ENCODE measurements around the gene PDK3.

Gene PDK3

DNA sequence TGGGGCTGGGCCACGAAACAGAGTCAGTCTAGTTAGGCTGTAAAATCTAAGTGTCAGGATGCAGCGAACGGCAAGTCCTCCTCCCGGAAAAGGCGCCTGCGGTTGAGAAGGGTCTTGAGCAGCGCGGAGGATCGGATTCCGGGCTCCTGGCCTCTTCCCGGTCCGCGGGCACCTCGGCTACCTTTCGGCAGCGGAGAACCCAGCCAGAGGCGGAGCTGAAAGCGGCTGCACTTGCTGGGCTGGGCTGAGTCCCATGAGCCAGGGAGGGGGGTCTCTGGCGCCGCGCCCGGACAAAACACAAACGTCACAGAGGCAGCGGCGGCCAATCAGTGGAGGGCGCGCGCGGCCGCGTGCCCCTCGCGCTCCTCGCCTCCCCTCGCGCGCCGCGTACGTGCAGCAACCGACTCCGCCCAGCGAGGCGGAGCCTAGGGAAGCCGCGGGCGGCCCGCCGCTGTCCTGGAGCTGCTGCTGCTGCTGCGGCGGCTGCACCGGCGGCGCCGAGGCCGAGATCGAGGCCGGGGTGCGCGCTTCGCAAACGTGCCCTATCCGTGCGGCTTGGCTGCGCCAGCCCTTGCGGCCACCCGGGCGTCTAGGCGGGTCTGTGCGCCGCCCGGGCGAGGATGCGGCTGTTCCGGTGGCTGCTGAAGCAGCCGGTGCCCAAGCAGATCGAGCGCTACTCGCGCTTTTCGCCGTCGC, at the start of gene PDK3:
Gene PDK3 (plus strand): TSS at position 451 of the 696 bp plus-strand sequence. CDS start 170 bp downstream, at position 621.
- Histone ChIP-seq H3K4me1 (ENCODE audit: control insufficient read depth, low read depth, low read length) (peaks cover 12% of the 10 kb centered on the region), H3K36me3 (ENCODE audit: control insufficient read depth, low read depth, low read length) (no peaks in the 10 kb centered on the region), H3K9ac (ENCODE audit: low read length) (peak within 1 kb of the TSS; percentile 71), H3K27me3 (ENCODE audit: control insufficient read depth, insufficient read depth, low read length) (no peaks in the 10 kb centered on the region), H3K9me3 (ENCODE audit: control insufficient read depth, low read depth, low read length) (no peaks in the 10 kb centered on the region), H3K27ac (ENCODE audit: low read length) (peak within 1 kb of the TSS; percentile 78), H3K4me3 (ENCODE audit: low read length) (peak within 1 kb of the TSS; percentile 87)

GRCh38 chrX:24415921-24416320, 49.2 kb upstream of the PDK3 start:
- no peak overlapping the region for H3K27ac ChIP-seq (ENCODE audit: low read length)
- H3K27me3 ChIP-seq (ENCODE audit: control insufficient read depth, insufficient read depth, low read length), result no peaks in the 10 kb centered on the region
- H3K9me3 ChIP-seq (ENCODE audit: control insufficient read depth, low read depth, low read length), result no peaks in the 10 kb centered on the region
- H3K9ac ChIP-seq (ENCODE audit: low read length), result no peak overlapping the region
- no peaks in the 10 kb centered on the region for H3K4me1 ChIP-seq (ENCODE audit: control insufficient read depth, low read depth, low read length)
- no peaks in the 10 kb centered on the region for H3K36me3 ChIP-seq (ENCODE audit: control insufficient read depth, low read depth, low read length)
- no peak overlapping the region for H3K4me3 ChIP-seq (ENCODE audit: low read length)

- Histone ChIP-seq H3K27me3 (ENCODE audit: control insufficient read depth, insufficient read depth, low read length) (no peaks in the 10 kb centered on the region), H3K27ac (ENCODE audit: low read length) (no peak overlapping the region), H3K4me3 (ENCODE audit: low read length) (no peak overlapping the region), H3K9ac (ENCODE audit: low read length) (no peak overlapping the region), H3K4me1 (ENCODE audit: control insufficient read depth, low read depth, low read length) (peaks cover 7% of the 10 kb centered on the region), H3K9me3 (ENCODE audit: control insufficient read depth, low read depth, low read length) (no peaks in the 10 kb centered on the region), H3K36me3 (ENCODE audit: control insufficient read depth, low read depth, low read length) (no peaks in the 10 kb centered on the region)
Observed at GRCh38 chrX:24423960-24424359, 41.1 kb upstream of the PDK3 start.

DNA sequence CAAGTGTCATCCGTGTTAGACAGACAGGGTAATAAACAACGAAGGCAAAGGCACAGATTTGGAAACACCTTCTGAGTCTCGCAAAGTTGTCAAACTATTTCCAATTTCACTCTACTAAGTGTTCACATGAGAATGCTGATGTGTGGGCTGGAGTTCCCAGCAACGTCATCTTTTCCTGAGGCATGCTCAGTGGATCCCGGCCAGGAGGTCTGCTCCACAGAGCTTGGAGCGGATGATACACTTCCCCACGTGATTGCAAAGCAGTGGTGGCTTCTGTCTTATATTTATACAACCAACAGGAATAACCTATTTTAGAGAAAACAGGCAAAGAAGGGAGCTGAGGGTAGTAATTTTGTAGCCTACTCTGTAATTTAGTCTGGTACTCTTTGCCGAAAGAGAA, 40.1 kb upstream of the PDK3 start:
- H3K27me3 ChIP-seq (ENCODE audit: control insufficient read depth, insufficient read depth, low read length), result no peaks in the 10 kb centered on the region
- no peak overlapping the region for H3K4me3 ChIP-seq (ENCODE audit: low read length)
- H3K9me3 ChIP-seq (ENCODE audit: control insufficient read depth, low read depth, low read length), result no peaks in the 10 kb centered on the region
- no peak overlapping the region for H3K9ac ChIP-seq (ENCODE audit: low read length)
- no peaks in the 10 kb centered on the region for H3K36me3 ChIP-seq (ENCODE audit: control insufficient read depth, low read depth, low read length)
- no peak overlapping the region for H3K27ac ChIP-seq (ENCODE audit: low read length)
- H3K4me1 ChIP-seq (ENCODE audit: control insufficient read depth, low read depth, low read length), result peaks cover 7% of the 10 kb centered on the region

- no peaks in the 10 kb centered on the region for H3K36me3 ChIP-seq (ENCODE audit: control insufficient read depth, low read depth, low read length)
- no peaks in the 10 kb centered on the region for H3K27me3 ChIP-seq (ENCODE audit: control insufficient read depth, insufficient read depth, low read length)
- H3K4me1 ChIP-seq (ENCODE audit: control insufficient read depth, low read depth, low read length), result peaks cover 7% of the 10 kb centered on the region
- no peak overlapping the region for H3K4me3 ChIP-seq (ENCODE audit: low read length)
- no peak overlapping the region for H3K27ac ChIP-seq (ENCODE audit: low read length)
- no peak overlapping the region for H3K9ac ChIP-seq (ENCODE audit: low read length)
- H3K9me3 ChIP-seq (ENCODE audit: control insufficient read depth, low read depth, low read length), result no peaks in the 10 kb centered on the region
Observed at GRCh38 chrX:24425806-24426205, 39.3 kb upstream of the PDK3 start.

DNA sequence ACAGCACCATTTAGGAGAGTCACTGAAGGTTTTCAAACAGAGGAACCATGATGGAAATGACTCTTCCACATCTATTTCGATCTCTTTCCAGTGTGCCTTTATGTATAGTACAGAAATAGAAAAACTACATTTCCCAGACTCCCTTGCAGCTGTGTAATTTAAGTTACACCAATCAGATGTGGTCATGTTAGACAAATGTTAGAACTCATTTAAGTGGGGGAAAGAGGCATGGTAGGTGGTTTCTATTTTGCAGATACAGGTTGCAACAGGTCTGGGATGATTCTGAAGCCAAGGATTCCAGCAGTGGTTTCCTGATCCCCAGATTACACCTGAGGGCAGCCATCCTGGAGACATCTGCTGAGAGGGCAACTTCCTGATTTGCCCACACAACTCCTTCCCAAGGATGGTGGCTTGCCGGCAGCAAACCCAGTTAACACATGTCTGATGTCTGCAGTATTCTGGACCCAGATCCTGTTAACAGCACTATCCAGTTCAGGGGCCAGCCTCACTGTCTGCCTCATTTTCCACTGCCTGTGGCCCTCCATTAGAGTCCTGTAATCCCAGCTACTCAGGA, 38.7 kb upstream of the PDK3 start:
- H3K36me3 ChIP-seq (ENCODE audit: control insufficient read depth, low read depth, low read length), result no peaks in the 10 kb centered on the region
- H3K27ac ChIP-seq (ENCODE audit: low read length), result no peak overlapping the region
- H3K9me3 ChIP-seq (ENCODE audit: control insufficient read depth, low read depth, low read length), result no peaks in the 10 kb centered on the region
- no peak overlapping the region for H3K9ac ChIP-seq (ENCODE audit: low read length)
- no peaks in the 10 kb centered on the region for H3K27me3 ChIP-seq (ENCODE audit: control insufficient read depth, insufficient read depth, low read length)
- H3K4me1 ChIP-seq (ENCODE audit: control insufficient read depth, low read depth, low read length), result peaks cover 7% of the 10 kb centered on the region
- H3K4me3 ChIP-seq (ENCODE audit: low read length), result no peak overlapping the region

DNA sequence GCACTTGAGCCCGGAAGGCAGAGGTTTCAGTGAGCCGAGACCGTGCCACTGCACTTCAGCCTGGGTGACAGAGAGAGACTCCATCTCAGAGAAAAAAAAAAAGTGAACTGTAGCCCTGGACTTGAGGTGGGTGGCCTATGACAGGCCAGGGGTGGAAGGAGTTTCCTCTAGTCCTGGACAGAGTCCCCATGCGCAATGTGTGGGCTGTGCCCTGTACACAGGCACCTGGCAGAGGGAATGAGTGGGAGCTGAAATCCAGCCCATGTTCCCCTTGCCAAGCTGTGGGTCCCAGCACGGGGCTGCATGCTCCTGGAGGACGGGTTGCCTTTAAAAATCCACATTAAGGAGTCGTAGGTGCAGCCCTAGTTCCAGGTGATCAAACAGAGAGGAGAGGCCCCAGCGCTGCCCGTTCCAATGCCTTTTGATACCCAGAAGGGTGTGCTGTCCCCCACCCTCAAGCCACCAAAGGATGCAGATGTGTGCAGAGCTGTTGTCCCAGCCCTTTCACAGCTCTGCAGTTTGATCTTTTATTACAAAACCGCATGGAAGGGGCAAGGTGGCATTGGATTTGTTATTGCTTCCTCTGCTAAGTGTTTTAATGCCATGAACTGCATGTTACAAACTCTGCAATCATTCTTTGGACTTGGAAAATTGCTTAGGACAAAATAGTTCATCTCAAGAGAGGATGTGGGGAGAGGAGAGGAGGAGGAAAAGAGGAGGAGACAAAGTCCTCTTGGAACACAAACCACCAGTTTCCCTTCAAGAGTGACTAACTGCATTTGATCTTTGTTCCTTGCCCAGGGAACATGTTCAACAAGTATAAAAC, 38.0 kb upstream of the PDK3 start:
- Histone ChIP-seq H3K9me3 (ENCODE audit: control insufficient read depth, low read depth, low read length) (no peaks in the 10 kb centered on the region), H3K9ac (ENCODE audit: low read length) (no peak overlapping the region), H3K4me1 (ENCODE audit: control insufficient read depth, low read depth, low read length) (peaks cover 7% of the 10 kb centered on the region), H3K36me3 (ENCODE audit: control insufficient read depth, low read depth, low read length) (no peaks in the 10 kb centered on the region), H3K4me3 (ENCODE audit: low read length) (no peak overlapping the region), H3K27me3 (ENCODE audit: control insufficient read depth, insufficient read depth, low read length) (no peaks in the 10 kb centered on the region), H3K27ac (ENCODE audit: low read length) (no peak overlapping the region)

- H3K27ac ChIP-seq (ENCODE audit: low read length), result no peak overlapping the region
- H3K9ac ChIP-seq (ENCODE audit: low read length), result no peak overlapping the region
- H3K9me3 ChIP-seq (ENCODE audit: control insufficient read depth, low read depth, low read length), result no peaks in the 10 kb centered on the region
- H3K36me3 ChIP-seq (ENCODE audit: control insufficient read depth, low read depth, low read length), result no peaks in the 10 kb centered on the region
- no peaks in the 10 kb centered on the region for H3K27me3 ChIP-seq (ENCODE audit: control insufficient read depth, insufficient read depth, low read length)
- H3K4me3 ChIP-seq (ENCODE audit: low read length), result no peak overlapping the region
- H3K4me1 ChIP-seq (ENCODE audit: control insufficient read depth, low read depth, low read length), result peaks cover 7% of the 10 kb centered on the region
Observed at GRCh38 chrX:24427747-24428019, 37.4 kb upstream of the PDK3 start.

DNA sequence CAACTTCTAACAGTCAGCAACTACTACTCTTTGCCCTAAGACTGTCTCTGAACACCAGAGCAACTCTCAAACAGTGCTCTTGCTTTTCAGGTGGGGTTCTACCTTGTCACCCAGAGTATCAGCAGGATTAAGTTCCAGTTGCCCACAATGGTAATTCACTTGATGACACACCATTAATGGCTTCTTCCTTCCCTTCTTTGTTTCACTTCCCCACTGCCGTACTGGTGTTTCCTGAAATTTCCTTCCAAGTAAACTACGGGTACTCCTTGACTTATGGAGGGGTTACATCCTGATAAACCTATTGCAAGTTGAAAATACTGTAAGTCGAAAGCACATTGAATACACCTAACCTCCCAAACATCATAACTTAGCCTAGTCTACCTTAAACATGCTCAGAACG, 36.6 kb upstream of the PDK3 start:
- Histone ChIP-seq H3K36me3 (ENCODE audit: control insufficient read depth, low read depth, low read length) (no peaks in the 10 kb centered on the region), H3K4me3 (ENCODE audit: low read length) (no peak overlapping the region), H3K27ac (ENCODE audit: low read length) (no peak overlapping the region), H3K27me3 (ENCODE audit: control insufficient read depth, insufficient read depth, low read length) (no peaks in the 10 kb centered on the region), H3K4me1 (ENCODE audit: control insufficient read depth, low read depth, low read length) (peaks cover 7% of the 10 kb centered on the region), H3K9ac (ENCODE audit: low read length) (no peak overlapping the region), H3K9me3 (ENCODE audit: control insufficient read depth, low read depth, low read length) (no peaks in the 10 kb centered on the region)

GRCh38 chrX:24435060-24435459, 30.0 kb upstream of the PDK3 start:
- no peak overlapping the region for H3K27ac ChIP-seq (ENCODE audit: low read length)
- H3K9ac ChIP-seq (ENCODE audit: low read length), result no peak overlapping the region
- no peaks in the 10 kb centered on the region for H3K36me3 ChIP-seq (ENCODE audit: control insufficient read depth, low read depth, low read length)
- H3K4me3 ChIP-seq (ENCODE audit: low read length), result no peak overlapping the region
- no peaks in the 10 kb centered on the region for H3K9me3 ChIP-seq (ENCODE audit: control insufficient read depth, low read depth, low read length)
- peaks cover 5% of the 10 kb centered on the region for H3K27me3 ChIP-seq (ENCODE audit: control insufficient read depth, insufficient read depth, low read length)
- H3K4me1 ChIP-seq (ENCODE audit: control insufficient read depth, low read depth, low read length), result peaks cover 8% of the 10 kb centered on the region

DNA sequence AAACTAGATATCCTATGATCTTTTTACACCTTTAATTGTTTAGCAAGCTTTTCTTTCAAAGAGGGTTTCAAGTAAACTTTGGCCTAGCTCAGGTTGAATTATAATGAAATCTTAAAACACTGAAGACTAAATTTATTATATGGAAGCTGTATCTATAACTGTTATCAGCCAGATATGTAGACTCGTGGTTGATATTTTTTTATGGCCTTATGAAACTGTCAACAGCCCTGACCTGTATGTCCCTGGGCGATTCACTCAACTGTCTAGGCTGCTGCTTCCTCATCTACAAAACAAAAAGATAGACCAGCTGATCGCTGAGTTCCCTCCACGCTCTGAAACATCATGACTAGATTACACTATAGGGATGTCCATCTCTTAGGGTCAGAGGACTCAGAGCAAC, 21.2 kb upstream of the PDK3 start:
- Histone ChIP-seq H3K9me3 (ENCODE audit: control insufficient read depth, low read depth, low read length) (no peaks in the 10 kb centered on the region), H3K27me3 (ENCODE audit: control insufficient read depth, insufficient read depth, low read length) (no peaks in the 10 kb centered on the region), H3K9ac (ENCODE audit: low read length) (no peak overlapping the region), H3K4me1 (ENCODE audit: control insufficient read depth, low read depth, low read length) (no peaks in the 10 kb centered on the region), H3K27ac (ENCODE audit: low read length) (no peak overlapping the region), H3K36me3 (ENCODE audit: control insufficient read depth, low read depth, low read length) (no peaks in the 10 kb centered on the region), H3K4me3 (ENCODE audit: low read length) (no peak overlapping the region)

- H3K27me3 ChIP-seq (ENCODE audit: control insufficient read depth, insufficient read depth, low read length), result no peaks in the 10 kb centered on the region
- no peak overlapping the region for H3K4me3 ChIP-seq (ENCODE audit: low read length)
Observed at GRCh38 chrX:24444645-24445044, 20.4 kb upstream of the PDK3 start.

More at GRCh38 chrX:24444645-24445044, 20.4 kb upstream of the PDK3 start:
- H3K36me3 ChIP-seq (ENCODE audit: control insufficient read depth, low read depth, low read length), result no peaks in the 10 kb centered on the region
- H3K9me3 ChIP-seq (ENCODE audit: control insufficient read depth, low read depth, low read length), result no peaks in the 10 kb centered on the region
- H3K9ac ChIP-seq (ENCODE audit: low read length), result no peak overlapping the region
- no peak overlapping the region for H3K27ac ChIP-seq (ENCODE audit: low read length)
- no peaks in the 10 kb centered on the region for H3K4me1 ChIP-seq (ENCODE audit: control insufficient read depth, low read depth, low read length)

Measured in iPS-18a (cell line).